ENCODE measurements around the gene CFC1B.
"Not testable (repeated sequence)": the region's sequence is repeated elsewhere in the genome, so short reads cannot be mapped to it uniquely, and the experiment has no call there.

DNA sequence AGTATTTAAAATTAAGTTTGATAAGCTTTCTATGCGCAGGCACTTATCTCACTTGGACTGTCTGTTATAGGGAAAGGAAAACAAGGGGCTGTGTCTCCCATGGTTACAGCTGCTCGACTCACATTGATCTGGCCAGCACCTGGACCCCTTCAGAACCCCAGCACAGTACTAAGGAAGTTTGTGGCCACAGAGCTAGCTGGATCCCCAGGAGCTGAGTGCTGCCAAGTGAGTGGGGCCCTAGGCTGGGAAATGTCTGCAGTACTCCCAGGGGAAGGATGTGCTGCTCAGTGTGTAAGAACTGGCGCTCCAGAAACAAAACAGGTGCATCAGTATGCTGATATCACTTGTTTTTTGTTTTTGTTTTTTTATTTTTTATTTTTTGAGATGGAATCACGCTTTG is 9.2 kb downstream of the CFC1B start:
- TF ChIP-seq, protein P1, sequence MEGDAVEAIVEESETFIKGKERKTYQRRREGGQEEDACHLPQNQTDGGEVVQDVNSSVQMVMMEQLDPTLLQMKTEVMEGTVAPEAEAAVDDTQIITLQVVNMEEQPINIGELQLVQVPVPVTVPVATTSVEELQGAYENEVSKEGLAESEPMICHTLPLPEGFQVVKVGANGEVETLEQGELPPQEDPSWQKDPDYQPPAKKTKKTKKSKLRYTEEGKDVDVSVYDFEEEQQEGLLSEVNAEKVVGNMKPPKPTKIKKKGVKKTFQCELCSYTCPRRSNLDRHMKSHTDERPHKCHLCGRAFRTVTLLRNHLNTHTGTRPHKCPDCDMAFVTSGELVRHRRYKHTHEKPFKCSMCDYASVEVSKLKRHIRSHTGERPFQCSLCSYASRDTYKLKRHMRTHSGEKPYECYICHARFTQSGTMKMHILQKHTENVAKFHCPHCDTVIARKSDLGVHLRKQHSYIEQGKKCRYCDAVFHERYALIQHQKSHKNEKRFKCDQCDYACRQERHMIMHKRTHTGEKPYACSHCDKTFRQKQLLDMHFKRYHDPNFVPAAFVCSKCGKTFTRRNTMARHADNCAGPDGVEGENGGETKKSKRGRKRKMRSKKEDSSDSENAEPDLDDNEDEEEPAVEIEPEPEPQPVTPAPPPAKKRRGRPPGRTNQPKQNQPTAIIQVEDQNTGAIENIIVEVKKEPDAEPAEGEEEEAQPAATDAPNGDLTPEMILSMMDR (IDR thresholded peaks at IDR 0.05) = not testable (repeated sequence)
- not testable (repeated sequence) for TF ChIP-seq ZFX (IDR thresholded peaks at IDR 0.05; ENCODE audit: borderline replicate concordance)
